Suppressor macrophage treated with lipopolysaccharide for 1 hour (primary cell): ENCODE results near the gene MTFP1.
A peak's percentile ranks its signal among the peaks of the same experiment; 100 is the strongest.
"Not testable (repeated sequence)": the region's sequence is repeated elsewhere in the genome, so short reads cannot be mapped to it uniquely, and the experiment has no call there.

Experiments used
- DNase-seq, 3 donors: peaks; one replicate each; pipeline ENCODE4 v3.0.0-alpha.2; 2020 to 2022

MTFP1 gene

GRCh38 chr22:30402028-30402765 lies 23.4 kb upstream of the MTFP1 start:
- DNase-seq: peak; percentile 39 to 50 (median 49)

- DNase-seq: not testable (repeated sequence)
These were observed 22.8 kb upstream of the MTFP1 start for GRCh38 chr22:30402766-30403104.

- DNase-seq: no peak
These were observed 21.3 kb upstream of the MTFP1 start for GRCh38 chr22:30404307-30404706.

GRCh38 chr22:30405731-30406130 lies 19.8 kb upstream of the MTFP1 start:
- DNase-seq: no peak

- no peak for DNase-seq
These were observed 19.2 kb upstream of the MTFP1 start for GRCh38 chr22:30406400-30406799.

- DNase-seq: peak in 2 of 3 donors; percentile 15 to 44
These were observed 17.0 kb upstream of the MTFP1 start for GRCh38 chr22:30408388-30409102.

GRCh38 chr22:30411780-30412179 lies 13.8 kb upstream of the MTFP1 start:
- DNase-seq: no peak

GRCh38 chr22:30413001-30413400 lies 12.6 kb upstream of the MTFP1 start:
- no peak for DNase-seq

- no peak for DNase-seq
These were observed 11.6 kb upstream of the MTFP1 start for GRCh38 chr22:30413745-30414524.

GRCh38 chr22:30414525-30415047 lies 11.0 kb upstream of the MTFP1 start:
- no peak for DNase-seq

GRCh38 chr22:30416403-30416802 lies 9.2 kb upstream of the MTFP1 start:
- no peak for DNase-seq

- no peak for DNase-seq
These were observed 8.7 kb upstream of the MTFP1 start for GRCh38 chr22:30416837-30417236.

- DNase-seq: peak; percentile 50 to 67 (median 51)
These were observed 5.0 kb upstream of the MTFP1 start for GRCh38 chr22:30420347-30421125.

GRCh38 chr22:30421695-30422480 lies 3.7 kb upstream of the MTFP1 start:
- DNase-seq: peak; percentile 60 to 72 (median 63)

GRCh38 chr22:30422481-30423300 lies 2.9 kb upstream of the MTFP1 start:
- peak; percentile 90 to 95 (median 90) for DNase-seq

GRCh38 chr22:30423301-30423958 lies 2.1 kb upstream of the MTFP1 start:
- no peak for DNase-seq

GRCh38 chr22:30423959-30424533 lies 1.5 kb upstream of the MTFP1 start:
- DNase-seq: peak; percentile 98 to 99 (median 99)

GRCh38 chr22:30424534-30425326 lies 838 bp upstream of the MTFP1 start:
- no peak for DNase-seq

- no peak for DNase-seq
These were observed 297 bp upstream of the MTFP1 start for GRCh38 chr22:30425327-30425615.
